NCI-H128 (cell line): ENCODE results near the gene ZNF45.
"Not testable (repeated sequence)": the region's sequence is repeated elsewhere in the genome, so short reads cannot be mapped to it uniquely, and the experiment has no call there.

Experiments used
- DNase-seq: peaks from one replicate; lab custom pipeline; 2025; ENCODE audit not compliant: unreplicated experiment; lab: John Stamatoyannopoulos, UW

ZNF45 gene

GRCh38 chr19:43914051-43914450, 21.0 kb downstream of the ZNF45 start:
- no peak for DNase-seq

DNA sequence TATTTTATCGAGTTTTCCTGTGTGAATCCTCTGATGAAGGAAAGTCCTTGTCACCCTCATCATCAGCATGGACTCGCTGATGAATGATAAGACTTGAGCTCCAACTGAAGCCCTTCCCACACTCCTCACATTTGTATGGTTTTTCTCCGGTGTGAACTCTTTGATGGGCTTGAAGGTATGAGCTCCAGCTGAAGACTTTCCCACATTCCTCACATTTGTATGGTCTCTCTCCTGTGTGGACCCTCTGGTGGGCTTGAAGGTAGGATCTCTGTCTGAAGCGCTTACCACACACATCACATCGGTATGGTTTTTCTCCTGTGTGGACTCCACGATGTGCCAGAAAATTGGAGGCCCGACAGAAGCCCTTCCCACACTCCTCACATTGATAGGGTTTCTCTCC, 21.7 kb downstream of the ZNF45 start:
- DNase-seq: no peak

DNA sequence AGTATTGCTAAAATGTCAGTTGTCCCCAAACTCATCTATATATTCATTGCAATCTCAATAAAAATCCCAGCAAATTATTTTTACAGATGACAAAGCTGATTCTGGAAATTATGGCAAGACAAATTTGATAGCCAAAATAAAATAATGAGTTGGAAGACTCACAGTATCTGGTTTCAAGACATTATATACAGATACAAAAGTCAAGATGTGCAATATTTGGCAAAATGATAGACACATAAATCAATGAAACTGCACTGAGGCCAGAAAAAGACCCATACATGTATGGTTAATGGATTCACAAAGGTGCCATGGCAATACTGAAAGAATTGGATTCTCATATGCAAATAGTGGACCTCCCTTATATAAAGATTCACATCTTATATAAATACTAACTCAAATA, 24.2 kb downstream of the ZNF45 start:
- no peak for DNase-seq

DNA sequence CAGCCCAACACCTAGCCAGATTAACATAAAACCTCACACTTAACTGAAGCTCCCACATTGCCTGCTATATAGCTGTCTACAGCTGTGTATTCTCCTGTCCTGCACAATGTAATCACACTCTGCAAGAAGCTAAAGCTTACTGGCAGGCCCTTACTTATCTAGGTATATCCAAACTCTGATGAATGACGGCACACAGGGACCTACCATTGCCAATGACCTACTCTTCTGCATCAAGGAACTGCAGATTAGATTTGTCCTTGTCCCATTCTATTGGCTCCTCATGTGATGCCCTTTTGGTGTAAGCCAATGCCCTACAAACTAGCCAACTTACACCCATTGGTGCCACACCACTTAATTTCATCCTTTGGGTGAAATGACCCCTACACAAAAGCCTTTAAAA, 26.4 kb downstream of the ZNF45 start:
- DNase-seq: no peak

GRCh38 chr19:43906774-43907173, 28.3 kb downstream of the ZNF45 start:
- DNase-seq: no peak

DNA sequence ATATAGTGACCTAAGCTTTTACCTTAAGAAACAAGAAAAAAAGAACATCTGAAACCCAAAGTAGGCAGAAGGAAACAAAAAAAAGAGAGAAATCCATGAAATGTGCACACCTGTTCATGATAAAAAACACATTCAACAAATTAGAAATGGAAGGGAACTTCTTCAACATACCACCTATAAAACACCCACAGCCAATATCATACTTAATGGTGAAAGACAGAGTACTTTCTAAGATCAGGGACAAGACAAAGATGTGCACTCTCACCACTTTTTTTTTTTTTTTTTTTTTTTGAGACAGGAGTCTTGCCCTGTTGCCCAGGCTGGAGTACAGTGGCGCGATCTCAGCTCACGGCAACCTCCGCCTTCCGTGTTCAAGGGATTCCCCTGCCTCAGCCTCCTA, 29.2 kb downstream of the ZNF45 start:
- DNase-seq: no peak

GRCh38 chr19:43902399-43902798, 32.7 kb downstream of the ZNF45 start:
- DNase-seq: no peak

- DNase-seq: no peak
Observed at GRCh38 chr19:43901395-43902390, 33.4 kb downstream of the ZNF45 start.

DNA sequence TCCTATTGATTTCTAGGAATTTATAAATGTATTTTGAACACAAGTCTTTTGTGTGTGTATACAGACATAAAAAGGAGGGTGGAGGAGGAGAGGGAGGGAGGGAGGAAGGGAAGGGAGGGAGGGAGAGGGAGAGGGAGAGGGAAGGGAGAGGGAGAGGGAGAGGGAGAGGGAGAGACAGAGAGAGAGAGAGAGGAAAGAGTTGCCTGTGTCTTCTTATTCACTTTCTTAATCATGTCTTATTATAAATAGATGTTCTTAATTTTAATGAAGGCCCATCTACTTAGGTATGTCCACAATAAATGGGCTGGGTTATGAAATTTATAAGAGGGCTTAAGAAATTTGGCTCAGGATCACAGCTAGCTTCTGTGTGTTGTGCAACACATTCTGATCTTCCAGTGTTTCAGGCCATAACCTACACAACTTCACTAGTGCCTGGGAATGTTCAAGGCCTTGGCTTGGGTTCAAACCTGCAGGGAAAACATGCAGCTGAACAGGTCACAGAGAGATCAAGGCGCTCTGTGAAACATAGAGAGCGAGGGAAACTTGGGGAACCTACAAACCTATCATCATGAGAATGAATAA, 39.3 kb downstream of the ZNF45 start:
- no peak for DNase-seq

GRCh38 chr19:43883864-43884263, 51.2 kb downstream of the ZNF45 start, which contains the start of gene ZNF404:
Gene ZNF404, minus strand, starts transcription at chr19:43883964.
- no peak for DNase-seq

GRCh38 chr19:43880483-43880882, 54.6 kb downstream of the ZNF45 start:
- no peak for DNase-seq

DNA sequence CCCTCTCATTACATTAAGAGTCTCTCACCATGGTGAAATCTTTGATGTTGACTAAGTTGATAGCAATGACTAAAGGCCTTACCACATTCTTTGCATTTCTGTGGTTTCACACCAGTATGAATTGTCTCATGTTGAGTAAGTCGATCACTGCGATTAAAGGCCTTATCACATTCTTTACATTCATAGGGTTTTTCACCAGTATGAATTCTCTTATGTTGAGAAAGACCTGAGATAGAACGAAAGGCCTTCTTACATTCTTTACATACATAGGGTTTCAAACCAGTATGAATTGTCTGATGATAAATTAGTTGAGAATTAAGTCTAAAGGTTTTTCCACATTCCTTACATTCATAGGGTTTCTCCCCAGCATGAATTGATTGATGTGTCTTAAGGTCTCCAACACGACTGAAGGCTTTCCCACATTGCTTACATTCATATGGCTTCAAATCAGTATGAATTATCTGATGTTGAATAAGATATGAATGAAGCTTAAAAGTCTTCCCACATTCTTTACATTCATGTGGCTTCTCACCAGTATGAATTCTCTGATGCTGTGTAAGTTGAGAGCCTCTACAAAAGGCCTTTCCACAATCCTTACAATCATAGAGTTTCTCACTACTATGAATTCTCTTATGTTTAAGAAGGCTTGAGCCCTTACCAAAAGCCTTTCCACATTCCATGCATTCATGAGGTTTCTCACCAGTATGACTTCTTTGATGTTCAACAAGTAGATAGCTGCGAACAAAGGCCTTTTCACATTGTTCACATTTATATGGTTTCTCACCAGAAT, 62.3 kb downstream of the ZNF45 start:
- no peak for DNase-seq

GRCh38 chr19:43866923-43867322, 68.2 kb downstream of the ZNF45 start:
- not testable (repeated sequence) for DNase-seq
